SK-N-MC (cell line): ENCODE results near the gene SLC35F3.

Experiments
- DNase-seq: peaks from one replicate; pipeline ENCODE4 v3.0.0-alpha.2; 2011; ENCODE audit warnings: low read depth, low spot score
- H3K27ac ChIP-seq: fragments of 200-600 bp; sonication (generic); 2 replicates; pipeline ENCODE4 v1.5.1; 2016; ENCODE audit warnings: mixed run types
- H3K36me3 ChIP-seq: fragments of 200-600 bp; sonication (generic); 2 replicates; pipeline ENCODE4 v1.6.1; 2017; ENCODE audit warnings: antibody characterized with exemption, low read length, mixed read lengths; ENCODE audit not compliant: insufficient read depth
- H3K4me3 ChIP-seq: fragments of 200-600 bp; sonication (generic); 2 replicates; pipeline ENCODE4 v1.5.1; 2016
- H3K9ac ChIP-seq: fragments of 200-600 bp; sonication (generic); 2 replicates; pipeline ENCODE4 v1.8.0; 2017; ENCODE audit warnings: mixed run types, mixed read lengths; ENCODE audit not compliant: insufficient read length
- H3K9me3 ChIP-seq: fragments of 200-600 bp; sonication (generic); 2 replicates; pipeline ENCODE4 v1.6.1; 2017; ENCODE audit warnings: low read depth, mild to moderate bottlenecking, antibody characterized with exemption, low read length, moderate library complexity, mixed read lengths
- EZH2 ChIP-seq: fragments of 200-600 bp; sonication (generic); IDR thresholded peaks from one replicate; pipeline ENCODE4 v1.6.1; 2017; ENCODE audit warnings: antibody characterized with exemption
- FOXP2 ChIP-seq: optimal IDR thresholded peaks from 2 replicates; pipeline ENCODE3; 2011; ENCODE audit warnings: mild to moderate bottlenecking, moderate library complexity; ENCODE audit not compliant: insufficient read depth; ENCODE audit errors: extremely low read length, control extremely low read depth
- POLR2AphosphoS5 ChIP-seq: IDR thresholded peaks from 2 replicates; pipeline ENCODE4 v1.6.1; 2012; ENCODE audit warnings: mild to moderate bottlenecking, low read depth, low read length, borderline replicate concordance

The SLC35F3 gene

DNA sequence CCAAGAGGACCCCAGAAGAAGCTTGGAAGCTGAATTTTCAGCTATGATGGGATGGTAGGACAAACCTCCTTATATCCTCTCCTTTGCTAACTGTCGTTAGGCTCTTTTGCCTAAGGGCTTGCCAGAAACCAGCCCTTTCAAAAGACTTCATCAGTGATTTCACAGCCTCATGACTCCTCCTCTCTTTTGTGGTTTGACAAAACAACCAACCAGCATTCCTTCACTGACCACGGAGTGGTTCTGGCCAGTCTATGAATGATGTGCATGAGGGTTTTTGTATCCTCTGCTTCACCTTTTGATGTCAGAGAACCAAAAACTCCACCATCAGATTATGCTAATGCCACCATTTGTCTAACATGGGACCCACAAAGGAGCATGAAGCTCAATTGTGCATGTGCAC lies 351.9 kb downstream of the SLC35F3 start:
- Histone ChIP-seq H3K4me3 (no peak overlapping the region), H3K27ac (no peak overlapping the region), H3K9ac (no peak overlapping the region), H3K36me3 (no peaks in the 10 kb centered on the region), H3K9me3 (no peaks in the 10 kb centered on the region; the same call in 1 of the 2 replicates)
- DNase-seq = no peak
- TF ChIP-seq EZH2 = no peak
- no peak for TF ChIP-seq POLR2AphosphoS5
- TF ChIP-seq FOXP2 = no peak

- Histone ChIP-seq H3K9ac (no peak overlapping the region), H3K27ac (no peak overlapping the region), H3K4me3 (no peak overlapping the region), H3K9me3 (no peaks in the 10 kb centered on the region; the same call in 1 of the 2 replicates), H3K36me3 (no peaks in the 10 kb centered on the region)
- no peak for DNase-seq
- no peak for TF ChIP-seq POLR2AphosphoS5
- no peak for TF ChIP-seq EZH2
- no peak for TF ChIP-seq FOXP2
Observed at GRCh38 chr1:234258071-234258470, 353.6 kb downstream of the SLC35F3 start.

DNA sequence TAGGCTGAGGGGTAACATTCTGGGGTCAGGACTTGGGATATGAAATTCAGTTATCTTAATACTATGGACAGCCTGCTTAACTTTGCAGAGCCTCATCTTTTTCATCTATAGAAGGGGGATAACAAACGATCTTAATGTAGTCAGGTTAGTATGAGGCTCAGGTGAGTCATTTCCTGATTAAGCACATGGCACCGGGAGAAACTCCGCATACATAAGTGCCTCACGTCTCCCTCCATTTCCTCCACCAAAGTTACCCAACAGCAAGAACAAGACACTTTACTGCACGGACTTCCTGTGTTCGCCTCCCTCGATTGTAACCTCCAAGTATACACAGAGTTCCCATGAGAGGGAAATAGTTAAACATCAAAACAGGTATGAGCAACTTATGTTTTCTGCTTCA lies 356.1 kb downstream of the SLC35F3 start:
- Histone ChIP-seq H3K9ac (no peak overlapping the region), H3K27ac (no peak overlapping the region), H3K36me3 (no peaks in the 10 kb centered on the region), H3K9me3 (no peaks in the 10 kb centered on the region; the same call in 1 of the 2 replicates), H3K4me3 (no peak overlapping the region)
- DNase-seq = no peak
- TF ChIP-seq FOXP2 (no peak), POLR2AphosphoS5 (no peak), EZH2 (no peak)

GRCh38 chr1:234261545-234261944 lies 357.1 kb downstream of the SLC35F3 start:
- no peaks in the 10 kb centered on the region for H3K36me3 ChIP-seq

GRCh38 chr1:234262007-234262753 lies 357.7 kb downstream of the SLC35F3 start:
- no peak for TF ChIP-seq FOXP2
- TF ChIP-seq POLR2AphosphoS5 = no peak
- no peak for TF ChIP-seq EZH2
- no peak for DNase-seq

More at GRCh38 chr1:234261545-234261944, 357.1 kb downstream of the SLC35F3 start:
- TF ChIP-seq EZH2 = no peak
- TF ChIP-seq POLR2AphosphoS5 = no peak
- no peak for TF ChIP-seq FOXP2
- no peak overlapping the region for H3K9ac ChIP-seq
- no peak overlapping the region for H3K4me3 ChIP-seq
- DNase-seq = no peak
- H3K9me3 ChIP-seq = no peaks in the 10 kb centered on the region; the same call in 1 of the 2 replicates
- H3K27ac ChIP-seq = no peak overlapping the region

DNA sequence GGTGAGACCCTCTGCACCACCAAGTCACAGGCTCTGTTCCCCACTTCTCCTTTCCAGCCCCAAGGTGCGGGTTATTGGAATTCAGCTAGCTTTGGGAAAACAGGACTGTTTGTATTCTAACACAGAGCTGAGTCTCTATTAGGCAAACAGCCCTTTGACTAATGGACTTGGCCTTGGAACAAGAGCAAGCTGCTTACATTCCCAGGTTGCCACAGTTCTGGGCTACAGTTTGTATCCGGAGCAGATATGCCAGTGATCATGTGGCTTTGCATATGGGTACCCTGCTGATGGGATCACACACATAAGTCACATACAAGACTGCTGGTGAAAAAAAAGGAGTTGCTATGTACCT lies 358.3 kb downstream of the SLC35F3 start:
- Histone ChIP-seq H3K9me3 (no peaks in the 10 kb centered on the region), H3K27ac (no peak overlapping the region), H3K4me3 (no peak overlapping the region), H3K9ac (no peak overlapping the region), H3K36me3 (no peaks in the 10 kb centered on the region)
- no peak for TF ChIP-seq POLR2AphosphoS5
- no peak for TF ChIP-seq FOXP2
- no peak for TF ChIP-seq EZH2
- DNase-seq = no peak

More at GRCh38 chr1:234262007-234262753, 357.7 kb downstream of the SLC35F3 start:
- Histone ChIP-seq H3K27ac (no peak overlapping the region), H3K4me3 (no peak overlapping the region), H3K9me3 (no peaks in the 10 kb centered on the region; the same call in 1 of the 2 replicates), H3K36me3 (no peaks in the 10 kb centered on the region), H3K9ac (no peak overlapping the region)

DNA sequence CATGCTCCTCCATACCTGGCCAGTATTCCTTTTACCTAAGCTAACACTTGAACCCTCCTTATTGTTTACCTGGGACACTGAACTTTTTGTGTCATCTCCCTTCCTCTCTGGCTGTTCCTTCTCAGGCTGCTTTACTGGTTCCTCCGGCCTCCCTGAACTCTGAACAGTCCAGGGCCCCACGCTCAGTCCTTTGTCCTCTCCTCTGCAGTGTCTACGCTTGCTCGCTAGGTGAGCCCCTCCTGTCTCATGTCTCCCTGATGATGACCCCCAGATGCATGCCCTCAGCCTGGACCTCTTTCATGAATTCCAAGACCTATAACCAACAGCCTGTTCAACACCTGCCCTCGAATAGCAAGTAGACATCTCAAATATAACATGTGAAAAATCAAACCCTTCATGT lies 360.4 kb downstream of the SLC35F3 start:
- H3K27ac ChIP-seq = no peak overlapping the region
- DNase-seq = no peak
- H3K9me3 ChIP-seq = no peaks in the 10 kb centered on the region
- no peaks in the 10 kb centered on the region for H3K36me3 ChIP-seq
- no peak overlapping the region for H3K4me3 ChIP-seq
- TF ChIP-seq FOXP2 (no peak), EZH2 (no peak), POLR2AphosphoS5 (no peak)
- H3K9ac ChIP-seq = no peak overlapping the region

DNA sequence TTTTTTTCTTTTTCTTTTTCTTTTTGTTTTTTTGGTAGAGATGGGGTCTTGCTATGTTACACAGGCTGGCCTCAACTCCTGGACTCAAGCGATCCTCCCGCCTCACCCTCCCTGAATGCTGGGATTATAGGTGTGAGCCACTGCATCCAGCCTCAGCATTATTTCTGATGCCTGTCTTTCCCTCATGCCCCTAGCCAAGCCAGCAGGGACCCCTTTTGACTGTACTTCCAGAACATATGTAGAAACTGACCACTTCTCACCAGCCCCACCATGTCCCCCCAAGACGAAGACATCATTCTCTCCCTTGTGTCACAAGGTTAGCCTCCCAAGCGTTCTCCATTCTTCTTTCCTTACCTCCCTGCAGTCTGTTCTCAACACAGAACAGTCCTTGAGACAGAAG lies 360.8 kb downstream of the SLC35F3 start:
- no peak overlapping the region for H3K4me3 ChIP-seq
- no peak overlapping the region for H3K9ac ChIP-seq
- H3K9me3 ChIP-seq = no peaks in the 10 kb centered on the region
- H3K27ac ChIP-seq = no peak overlapping the region
- no peaks in the 10 kb centered on the region for H3K36me3 ChIP-seq
- no peak for DNase-seq
- no peak for TF ChIP-seq POLR2AphosphoS5

- TF ChIP-seq EZH2 (no peak), FOXP2 (no peak), POLR2AphosphoS5 (no peak)
- no peaks in the 10 kb centered on the region for H3K9me3 ChIP-seq
Observed at GRCh38 chr1:234265861-234266260, 361.4 kb downstream of the SLC35F3 start.

More at GRCh38 chr1:234265861-234266260, 361.4 kb downstream of the SLC35F3 start:
- Histone ChIP-seq H3K36me3 (no peaks in the 10 kb centered on the region), H3K9ac (no peak overlapping the region), H3K27ac (no peak overlapping the region), H3K4me3 (no peak overlapping the region)
- no peak for DNase-seq
